Fibroblast of upper back skin (primary cell): ENCODE measurements around the gene PARP15.
"Not testable (repeated sequence)": the region's sequence is repeated elsewhere in the genome, so short reads cannot be mapped to it uniquely, and the experiment has no call there.

Experiments
- DNase-seq: peaks from one replicate; pipeline ENCODE4 v3.0.0-alpha.2; 2013

The PARP15 gene

DNA sequence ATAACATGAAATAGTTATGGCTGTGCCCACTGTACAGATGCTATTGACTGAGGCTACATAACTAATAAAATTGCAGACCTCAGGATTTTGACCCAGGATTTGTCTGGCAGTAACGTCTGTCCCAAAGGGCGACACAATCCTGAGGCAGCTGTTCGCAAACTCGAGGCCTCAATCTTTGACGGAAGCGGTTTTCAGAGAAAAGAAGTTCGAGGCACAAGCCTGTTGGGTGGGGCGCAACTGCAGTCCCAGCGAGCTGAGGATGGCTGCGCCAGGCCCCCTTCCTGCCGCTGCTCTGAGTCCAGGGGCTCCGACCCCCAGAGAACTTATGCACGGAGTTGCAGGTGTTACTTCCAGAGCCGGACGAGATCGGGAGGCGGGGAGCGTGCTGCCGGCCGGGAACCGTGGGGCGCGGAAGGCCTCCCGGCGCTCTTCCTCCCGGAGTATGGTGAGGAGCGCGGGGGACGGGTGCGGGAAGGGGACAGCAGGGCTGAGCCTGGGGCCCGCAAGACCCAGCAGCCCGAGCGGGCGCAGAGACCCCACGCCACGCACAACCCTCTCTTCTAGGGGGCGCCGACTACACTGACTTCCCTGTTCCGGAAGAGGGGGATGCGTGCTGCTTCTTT is at the start of gene PARP15:
Gene PARP15 (plus strand): TSS at position 242 of the 623 bp plus-strand sequence. CDS start 18 bp downstream, at position 260.
- DNase-seq, result peak; percentile 6

DNA sequence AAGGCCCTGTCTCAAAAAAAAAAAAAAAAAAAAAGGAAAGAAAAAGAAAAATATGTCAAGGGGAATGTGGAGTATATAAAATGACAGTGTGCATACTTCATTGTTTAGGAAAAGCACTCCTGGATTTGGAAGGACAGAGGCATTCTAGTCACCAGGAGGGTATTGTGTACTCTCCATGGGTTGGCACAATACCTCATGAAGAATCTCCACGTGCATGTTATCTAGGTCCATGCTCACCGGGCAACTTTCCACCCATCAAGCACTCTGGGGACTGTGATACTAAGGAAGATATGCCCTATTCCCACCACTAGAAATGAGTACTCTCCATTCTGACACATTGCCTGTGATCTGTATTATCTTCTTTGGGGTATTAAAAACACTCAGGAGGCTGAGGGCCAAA is 47.3 kb upstream of the PARP15 start:
- no peak for DNase-seq

DNA sequence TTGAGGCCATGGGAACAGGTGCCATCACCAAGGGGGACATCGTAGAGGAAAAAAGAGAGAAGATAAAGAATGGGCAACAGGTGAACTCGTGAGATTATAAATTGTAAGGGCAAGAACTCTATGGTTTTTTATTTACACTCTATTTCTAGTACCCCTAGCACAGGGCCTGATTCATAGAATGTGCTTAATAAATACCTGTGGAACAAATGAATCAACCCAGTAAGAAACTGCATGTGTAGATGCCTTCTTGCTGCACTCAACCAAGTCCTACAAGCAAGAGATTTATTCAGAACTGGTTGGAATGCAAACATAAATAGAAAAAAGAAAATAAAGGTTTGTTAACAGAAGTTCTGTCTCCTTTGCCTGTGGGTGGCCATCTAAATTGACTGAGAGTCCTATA is 44.0 kb upstream of the PARP15 start:
- no peak for DNase-seq

DNA sequence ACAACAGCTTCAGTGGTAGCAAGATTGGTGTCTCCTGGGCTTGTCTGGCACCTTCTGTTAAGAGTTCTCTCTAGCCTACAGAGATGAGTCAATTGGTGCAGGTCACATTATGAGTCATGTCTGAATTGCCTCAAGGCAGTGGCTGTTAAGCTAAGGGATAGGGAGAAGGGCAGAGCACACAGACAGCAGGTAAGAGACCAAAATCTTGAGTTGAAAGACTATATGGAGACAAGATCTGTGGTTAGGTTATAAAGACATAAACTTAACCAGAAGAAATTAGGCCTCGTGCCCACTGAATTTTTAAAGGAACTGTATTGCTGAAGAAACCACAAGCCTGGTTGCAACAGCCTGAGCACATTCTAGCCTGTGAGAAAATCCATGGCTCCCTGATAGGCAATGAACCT is 43.5 kb upstream of the PARP15 start:
- peak; percentile 71 for DNase-seq

DNA sequence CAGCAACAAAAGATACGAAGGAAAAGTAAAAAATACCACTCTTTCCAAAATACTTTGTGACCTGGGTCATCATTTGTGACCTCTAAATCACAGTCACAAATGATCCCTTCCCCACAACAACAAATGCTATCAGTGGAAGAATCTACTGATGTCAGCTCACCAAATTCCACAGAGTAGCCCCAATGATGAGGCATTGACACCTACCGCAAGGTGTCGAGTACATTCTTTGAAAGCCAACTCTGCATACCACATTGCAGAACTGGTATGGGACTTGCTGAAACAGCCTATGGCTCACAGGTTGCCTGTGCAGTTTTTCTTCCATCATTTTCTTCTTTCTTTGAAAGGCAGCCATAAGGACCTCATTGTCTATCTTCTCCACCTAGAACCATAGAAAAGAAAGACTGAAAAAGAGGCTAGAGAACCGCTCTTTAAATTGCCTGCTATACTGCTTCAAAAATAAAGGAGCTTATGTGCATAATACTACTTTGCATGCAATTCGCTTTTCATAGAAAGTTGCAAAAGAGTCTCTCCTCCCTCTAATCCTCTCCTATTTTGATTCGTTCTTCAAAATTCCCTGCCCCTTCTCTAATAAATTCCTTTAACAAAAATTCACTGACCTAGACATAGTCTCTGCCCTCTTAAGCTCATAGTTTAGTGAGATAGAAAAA is 41.4 kb upstream of the PARP15 start:
- no peak for DNase-seq

DNA sequence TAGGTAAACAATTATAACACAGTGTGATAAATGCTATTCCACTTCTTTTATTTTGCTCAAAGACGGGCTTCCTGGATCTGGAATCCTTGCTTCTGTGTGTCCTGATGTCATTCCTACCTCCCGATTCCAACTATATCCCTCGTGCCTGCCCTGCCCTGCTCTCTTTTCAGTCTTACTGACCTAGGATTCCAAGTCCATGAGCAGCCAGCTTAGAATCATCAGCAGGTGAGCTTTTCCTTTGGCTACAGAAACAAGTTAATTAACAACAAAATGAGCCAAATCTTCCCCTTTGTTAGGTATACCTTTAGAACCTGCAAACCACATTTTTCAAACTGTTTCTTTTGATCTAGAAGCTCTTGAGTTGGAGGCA is 40.8 kb upstream of the PARP15 start:
- DNase-seq, result no peak

DNA sequence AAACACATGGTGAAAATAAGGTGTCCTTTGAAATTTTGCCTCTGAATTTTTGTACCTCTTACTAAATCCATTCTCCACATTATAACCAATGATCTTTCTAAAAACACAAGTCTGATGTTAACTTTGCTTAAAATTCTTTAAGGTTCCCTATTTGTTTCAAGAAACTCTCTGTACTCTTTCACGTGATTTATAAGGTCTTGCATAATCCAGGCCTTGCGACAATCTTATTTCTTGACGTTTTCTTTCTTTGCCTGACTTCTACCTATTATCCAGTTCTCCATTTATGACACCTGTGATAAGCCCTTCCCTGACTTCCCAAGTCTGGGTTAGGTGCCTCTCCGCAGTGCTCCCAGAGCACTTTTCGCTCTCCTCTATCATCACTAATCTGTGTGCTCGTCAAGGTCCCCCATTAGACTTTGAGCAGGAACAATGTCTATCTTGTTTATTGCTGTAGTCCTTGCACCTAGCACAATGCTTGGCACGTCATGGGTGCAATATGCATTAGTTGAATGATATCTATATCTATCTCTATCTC is 38.4 kb upstream of the PARP15 start:
- DNase-seq, result no peak

DNA sequence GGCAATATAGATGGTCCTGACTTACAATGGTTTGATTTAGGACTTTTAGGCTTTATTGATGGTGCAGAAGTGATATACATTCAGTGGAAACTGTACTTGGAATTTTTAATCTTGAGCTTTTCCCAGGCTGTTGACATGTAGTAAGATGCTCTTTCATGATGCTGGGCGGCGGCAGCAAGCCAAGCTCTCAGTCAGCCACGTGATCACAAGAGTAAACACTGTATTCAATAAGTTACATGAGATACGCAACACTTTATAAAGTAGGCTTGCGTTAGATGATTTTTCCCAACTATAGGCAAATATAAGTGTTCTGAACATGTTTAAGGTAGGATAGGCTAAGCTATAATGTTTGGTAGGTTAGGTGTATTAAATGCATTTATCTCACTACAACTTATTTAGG is 31.3 kb upstream of the PARP15 start:
- no peak for DNase-seq

DNA sequence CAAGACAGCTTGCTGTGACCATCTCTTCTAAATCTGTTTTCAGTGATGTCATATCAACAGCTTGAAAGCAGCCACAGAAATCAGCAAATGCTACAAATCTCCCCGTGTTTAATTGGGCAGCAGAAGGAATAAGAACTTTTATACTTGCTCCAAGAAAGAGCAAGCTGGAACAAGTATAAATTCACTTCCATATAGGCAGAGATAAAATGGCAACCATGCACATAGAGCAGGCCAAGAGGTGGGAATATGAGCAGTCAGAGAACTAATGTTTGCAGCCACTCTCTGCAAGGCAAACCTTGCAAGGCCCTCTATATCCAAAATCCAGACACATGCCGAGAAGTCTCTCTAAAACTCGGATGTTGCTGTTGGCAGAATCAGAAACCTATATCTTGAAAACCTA is 29.4 kb upstream of the PARP15 start:
- DNase-seq, result no peak

DNA sequence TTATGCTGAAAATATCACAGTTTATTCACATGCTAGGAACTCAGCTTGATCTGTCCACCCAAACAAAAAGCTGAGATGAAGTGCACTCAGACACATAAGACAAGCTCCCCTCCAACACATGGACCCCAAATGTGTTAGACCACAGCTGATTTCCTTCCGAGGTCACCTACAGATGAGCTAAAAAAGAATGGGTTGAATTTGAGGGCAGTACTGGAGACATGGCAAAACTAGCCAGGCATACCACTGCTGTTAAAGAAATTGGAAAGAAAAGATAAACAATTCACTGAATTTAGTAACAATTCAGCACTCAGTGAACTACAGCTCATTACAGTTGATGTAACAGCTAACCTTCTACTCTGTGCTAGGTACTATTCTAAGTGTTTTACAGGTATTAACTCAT is 28.8 kb upstream of the PARP15 start:
- no peak for DNase-seq

DNA sequence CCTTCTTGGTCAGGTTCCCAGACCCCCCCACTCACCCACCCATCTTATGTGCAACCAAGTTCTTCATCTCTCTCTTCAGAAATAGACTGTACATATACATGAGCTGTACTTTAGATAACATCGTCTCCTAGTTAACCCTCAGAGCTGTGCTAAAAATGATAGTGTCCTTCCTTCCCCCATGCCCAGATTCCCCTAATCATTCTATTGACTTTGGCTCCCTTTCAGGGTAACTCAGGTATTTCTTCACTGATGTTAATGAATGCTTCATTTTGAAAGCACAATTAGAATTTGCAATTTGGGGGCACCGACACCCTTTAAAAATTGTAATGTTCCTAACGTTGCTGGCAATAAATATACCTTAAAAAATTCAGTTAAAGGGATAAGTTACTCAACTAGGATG is 24.3 kb upstream of the PARP15 start:
- DNase-seq, result no peak

DNA sequence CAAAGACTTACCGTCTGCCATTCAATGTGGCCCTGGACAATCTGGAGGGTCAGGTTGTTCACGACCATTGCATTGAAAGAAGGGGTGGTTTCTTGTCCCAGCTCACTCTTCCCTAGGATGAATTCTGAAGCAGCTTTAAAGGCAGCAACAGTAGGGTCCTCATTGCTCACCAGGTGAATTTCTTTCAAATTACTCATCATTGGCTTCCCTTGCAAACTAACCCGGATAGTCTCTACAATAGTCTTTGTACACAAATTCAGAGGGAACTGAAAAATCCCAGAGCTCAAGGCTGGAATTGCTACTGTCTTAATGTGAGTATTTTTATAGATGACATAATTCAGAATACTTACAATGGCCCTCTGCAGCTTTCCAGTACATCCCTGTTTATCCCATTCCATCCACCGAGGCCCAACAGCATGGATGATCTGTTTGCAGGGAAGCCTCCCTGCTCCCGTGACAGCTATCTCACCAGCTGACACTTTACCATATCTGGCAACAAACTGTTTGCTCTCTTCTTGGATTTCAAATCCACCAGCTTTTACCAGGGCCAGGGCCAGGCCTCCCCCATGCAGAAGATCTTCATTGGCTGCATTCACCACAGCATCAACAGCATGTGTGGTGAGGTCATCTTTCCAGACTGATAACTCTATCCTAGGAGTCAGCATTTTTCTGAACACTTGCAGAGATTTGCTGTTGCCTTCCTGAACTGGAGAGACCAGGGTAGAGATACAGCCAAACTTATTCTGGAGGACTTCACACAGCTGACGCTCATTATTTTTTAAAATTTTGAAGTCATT is 22.0 kb upstream of the PARP15 start:
- peak; percentile 47 for DNase-seq

DNA sequence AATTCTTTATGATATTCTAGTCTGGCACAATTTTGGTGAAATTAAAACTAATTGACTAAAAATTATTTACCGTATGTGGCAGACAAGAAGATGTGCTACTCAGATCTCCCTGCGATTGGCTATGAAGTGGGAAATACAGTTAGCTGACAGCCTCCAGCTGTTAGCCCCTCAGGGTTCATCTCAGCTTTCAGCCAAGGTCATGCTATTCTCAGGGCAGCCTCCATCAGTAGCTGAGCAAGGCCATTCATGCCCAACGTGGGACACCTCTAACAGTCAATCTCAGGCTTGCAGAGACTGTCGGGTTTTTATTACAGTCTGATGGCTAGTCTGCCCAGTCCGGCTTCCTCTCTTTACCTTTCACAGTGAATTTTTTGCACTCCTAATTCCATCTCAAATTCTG is 20.1 kb upstream of the PARP15 start:
- no peak for DNase-seq

DNA sequence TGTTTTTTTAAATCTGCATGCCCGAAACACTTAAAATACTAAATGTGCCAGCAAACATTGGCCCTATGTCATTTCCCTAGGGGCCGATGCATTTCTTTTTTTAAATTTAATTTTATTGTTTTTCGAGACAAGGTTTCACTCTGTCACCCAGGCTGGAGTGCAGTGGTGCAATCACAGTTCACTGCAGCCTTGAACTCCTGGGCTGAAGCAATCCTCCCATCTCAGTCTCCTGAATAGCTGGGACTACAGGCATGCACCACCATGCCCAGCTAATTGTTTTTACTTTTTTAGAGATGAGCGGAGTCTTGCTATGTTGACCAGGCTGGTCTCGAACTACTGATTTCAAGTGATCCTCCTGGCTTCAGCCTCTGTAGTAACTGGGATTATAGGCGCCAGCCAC is 18.8 kb upstream of the PARP15 start:
- no peak for DNase-seq

DNA sequence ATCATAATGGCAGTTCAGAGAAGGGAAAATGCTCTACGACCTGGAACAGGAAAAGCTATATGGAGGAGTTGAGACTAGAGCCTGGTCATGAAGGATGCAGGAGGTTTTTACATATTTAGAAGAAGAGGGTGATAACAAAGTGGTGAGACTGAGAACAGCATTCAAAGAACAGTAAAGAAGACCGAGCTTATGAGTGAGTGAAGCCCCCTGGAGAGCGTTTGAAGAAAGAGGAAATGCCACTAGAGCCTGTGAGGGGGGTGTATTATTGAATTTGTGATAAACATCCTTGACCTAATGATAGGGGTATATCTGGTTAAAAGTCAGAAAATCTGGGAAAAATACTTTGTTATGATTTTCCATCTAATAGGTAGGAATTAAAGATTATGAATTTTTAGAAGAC is 17.5 kb upstream of the PARP15 start:
- no peak for DNase-seq

DNA sequence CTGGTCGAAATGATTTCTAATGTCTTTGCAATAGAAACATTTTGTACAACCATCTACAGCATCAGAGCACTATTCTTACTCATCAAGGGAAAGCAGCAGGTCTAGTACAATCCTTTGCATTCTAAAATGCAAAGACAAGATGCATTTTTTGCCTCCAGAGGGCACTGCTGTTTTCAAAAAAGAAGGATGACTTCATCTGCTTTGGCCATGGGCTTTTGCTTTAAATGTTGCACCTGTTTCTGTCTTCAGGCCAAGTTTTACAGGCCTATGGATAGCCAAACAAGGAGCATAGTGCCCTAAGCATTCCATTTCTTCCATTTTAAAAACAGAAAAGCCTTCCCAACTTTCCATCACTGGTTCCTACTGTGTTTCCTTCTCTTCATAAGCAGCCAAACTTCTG is 16.8 kb upstream of the PARP15 start:
- DNase-seq, result peak; percentile 65

DNA sequence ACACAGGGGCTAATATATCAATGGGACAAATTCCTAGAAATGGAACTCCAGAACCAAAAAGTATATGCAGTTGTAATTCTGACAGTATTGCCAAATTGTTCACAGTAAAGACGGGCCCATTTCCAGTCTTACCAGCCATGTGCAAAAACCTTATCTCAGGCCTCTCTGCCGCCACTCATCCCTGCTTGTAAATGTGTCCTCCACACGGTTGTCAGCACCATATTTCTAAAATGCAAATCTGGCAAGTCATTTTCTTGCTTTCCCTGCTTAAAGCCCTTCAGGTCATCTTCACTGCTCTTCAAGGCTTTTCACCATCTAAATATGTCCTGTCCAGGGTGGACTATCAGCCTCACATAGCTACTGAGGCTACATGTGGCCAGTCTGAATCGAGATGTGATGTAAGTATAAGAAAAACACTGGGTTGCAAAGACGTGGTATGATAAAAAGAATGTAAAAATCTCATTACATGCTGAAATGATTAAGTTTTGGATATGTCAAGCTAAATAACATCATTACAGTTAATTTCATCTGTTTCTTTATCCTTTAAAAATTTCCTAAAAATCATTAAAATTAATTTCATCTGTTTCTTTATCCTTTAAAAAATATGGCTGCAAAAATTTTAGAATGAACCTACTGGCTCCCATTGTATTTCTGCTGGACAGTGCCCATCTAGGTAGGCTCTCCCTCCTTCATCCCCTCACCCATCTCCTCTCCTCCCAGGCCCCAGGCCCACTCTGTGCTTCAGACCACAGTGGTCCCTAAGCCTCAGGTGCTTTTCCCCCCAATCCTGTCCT is 14.3 kb upstream of the PARP15 start:
- peak; percentile 17 for DNase-seq

DNA sequence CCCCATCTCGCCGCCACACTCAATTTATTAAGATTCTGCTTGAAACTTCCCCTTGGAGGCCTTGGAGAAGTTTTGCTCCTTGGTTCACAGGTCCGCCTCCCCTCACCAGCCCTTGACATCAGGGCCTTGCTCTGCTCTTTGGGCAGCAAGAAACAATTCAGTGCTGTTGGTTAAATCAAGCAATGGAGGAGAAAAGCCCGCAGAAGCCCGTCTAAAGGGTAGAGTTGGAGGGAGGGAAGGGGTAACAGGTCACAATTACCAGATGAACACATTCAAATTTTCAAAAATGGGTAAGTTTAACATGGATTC is 13.8 kb upstream of the PARP15 start:
- DNase-seq, result peak; percentile 11

DNA sequence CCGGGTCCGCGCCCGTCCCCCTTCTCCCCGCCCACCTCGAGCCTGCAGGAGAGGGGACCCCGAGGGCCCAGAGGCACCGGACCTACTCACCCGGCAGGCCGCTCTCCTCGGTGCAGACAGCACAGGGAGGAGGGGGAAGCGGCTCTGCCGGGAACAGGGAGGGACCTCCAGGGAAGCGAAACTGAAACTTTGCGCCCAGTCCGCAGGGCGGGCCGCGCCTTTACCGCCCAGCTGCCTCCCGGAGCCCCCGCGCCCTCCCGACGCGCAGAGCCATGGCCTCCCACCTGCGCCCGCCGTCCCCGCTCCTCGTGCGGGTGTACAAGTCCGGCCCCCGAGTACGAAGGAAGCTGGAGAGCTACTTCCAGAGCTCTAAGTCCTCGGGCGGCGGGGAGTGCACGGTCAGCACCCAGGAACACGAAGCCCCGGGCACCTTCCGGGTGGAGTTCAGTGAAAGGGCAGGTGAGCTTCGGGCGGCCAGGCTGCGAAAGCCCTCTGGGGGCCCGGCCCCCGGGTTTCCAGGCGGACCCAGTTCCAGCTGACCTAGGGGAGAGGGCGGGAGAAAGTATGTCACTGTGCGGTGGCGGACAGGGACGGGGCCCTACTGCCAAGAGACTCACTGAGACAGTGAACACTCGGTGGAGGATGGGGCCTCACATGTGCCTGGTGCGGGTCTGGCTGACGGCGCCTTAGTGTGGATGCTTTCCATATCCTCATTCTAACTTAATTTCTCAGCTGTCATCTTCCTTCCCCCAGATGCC is 13.1 kb upstream of the PARP15 start, which contains the start of the genes DTX3L and PARP9:
Gene DTX3L (plus strand): TSS at position 184 of the 758 bp plus-strand sequence. CDS start 89 bp downstream, at position 273.
Gene PARP9 (minus strand): TSS at position 146 of the 758 bp plus-strand sequence. CDS start 4,680 bp downstream, outside the sequence.
- DNase-seq, result peak; percentile 77

DNA sequence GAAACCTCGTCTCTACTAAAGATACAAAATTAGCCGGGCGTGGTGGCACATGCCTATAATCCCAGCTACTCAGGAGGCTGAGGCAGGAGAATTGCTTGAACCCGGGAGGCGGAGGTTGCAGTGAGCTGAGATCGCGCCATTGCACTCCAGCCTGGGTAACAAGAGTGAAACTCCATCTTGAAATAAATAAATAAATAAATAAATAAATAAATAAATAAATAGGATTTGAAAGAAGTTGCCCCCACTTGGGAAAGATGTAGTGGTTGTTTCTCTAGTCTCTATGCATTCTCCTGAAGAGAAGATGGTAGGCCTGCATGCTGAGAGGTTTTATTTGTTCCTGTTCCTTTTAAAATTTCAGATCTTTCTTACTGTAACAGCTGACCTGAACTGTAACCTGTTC is 9.3 kb upstream of the PARP15 start:
- not testable (repeated sequence) for DNase-seq

DNA sequence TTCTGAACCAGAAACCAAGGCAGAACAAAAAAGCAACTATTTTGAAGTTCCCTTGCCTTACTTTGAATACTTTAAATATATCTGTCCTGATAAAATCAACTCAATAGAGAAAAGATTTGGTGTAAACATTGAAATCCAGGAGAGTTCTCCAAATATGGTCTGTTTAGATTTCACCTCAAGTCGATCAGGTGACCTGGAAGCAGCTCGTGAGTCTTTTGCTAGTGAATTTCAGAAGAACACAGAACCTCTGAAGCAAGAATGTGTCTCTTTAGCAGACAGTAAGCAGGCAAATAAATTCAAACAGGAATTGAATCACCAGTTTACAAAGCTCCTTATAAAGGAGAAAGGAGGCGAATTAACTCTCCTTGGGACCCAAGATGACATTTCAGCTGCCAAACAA is 8.7 kb upstream of the PARP15 start:
- no peak for DNase-seq

DNA sequence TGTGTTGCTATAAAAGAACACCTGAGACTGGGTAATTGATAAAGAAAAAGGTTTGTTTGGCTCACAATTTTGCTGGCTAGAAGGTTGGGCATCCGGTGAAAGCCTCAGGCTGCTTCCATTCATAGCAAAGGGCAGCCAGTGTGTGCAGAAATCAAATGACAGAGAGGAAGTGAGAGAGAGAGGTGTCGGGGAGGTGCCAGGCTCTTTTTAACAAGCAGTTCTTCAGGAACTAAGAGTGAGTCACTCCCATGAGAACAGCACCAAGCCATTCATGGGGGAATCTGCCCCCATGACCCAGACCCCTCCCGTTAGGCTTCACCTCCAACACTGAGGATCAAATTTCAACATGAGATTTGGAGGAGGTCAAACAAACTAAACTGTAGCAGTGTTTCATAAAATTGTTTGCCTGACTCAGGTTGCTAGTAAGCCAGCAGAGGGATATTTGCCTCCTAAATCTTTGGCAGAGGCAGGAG is 4.5 kb upstream of the PARP15 start:
- peak; percentile 7 for DNase-seq
